ENCODE results near the gene GNG14. TPM values are rescaled to one million over a fixed set of nuclear protein-coding genes. Genes with fewer than 3 reads are reported as not detected.
"Not testable (repeated sequence)": the region's sequence is repeated elsewhere in the genome, so short reads cannot be mapped to it uniquely, and the experiment has no call there.

Gene GNG14
- total RNA-seq, 4 donors from 2014 or later: not detected

DNA sequence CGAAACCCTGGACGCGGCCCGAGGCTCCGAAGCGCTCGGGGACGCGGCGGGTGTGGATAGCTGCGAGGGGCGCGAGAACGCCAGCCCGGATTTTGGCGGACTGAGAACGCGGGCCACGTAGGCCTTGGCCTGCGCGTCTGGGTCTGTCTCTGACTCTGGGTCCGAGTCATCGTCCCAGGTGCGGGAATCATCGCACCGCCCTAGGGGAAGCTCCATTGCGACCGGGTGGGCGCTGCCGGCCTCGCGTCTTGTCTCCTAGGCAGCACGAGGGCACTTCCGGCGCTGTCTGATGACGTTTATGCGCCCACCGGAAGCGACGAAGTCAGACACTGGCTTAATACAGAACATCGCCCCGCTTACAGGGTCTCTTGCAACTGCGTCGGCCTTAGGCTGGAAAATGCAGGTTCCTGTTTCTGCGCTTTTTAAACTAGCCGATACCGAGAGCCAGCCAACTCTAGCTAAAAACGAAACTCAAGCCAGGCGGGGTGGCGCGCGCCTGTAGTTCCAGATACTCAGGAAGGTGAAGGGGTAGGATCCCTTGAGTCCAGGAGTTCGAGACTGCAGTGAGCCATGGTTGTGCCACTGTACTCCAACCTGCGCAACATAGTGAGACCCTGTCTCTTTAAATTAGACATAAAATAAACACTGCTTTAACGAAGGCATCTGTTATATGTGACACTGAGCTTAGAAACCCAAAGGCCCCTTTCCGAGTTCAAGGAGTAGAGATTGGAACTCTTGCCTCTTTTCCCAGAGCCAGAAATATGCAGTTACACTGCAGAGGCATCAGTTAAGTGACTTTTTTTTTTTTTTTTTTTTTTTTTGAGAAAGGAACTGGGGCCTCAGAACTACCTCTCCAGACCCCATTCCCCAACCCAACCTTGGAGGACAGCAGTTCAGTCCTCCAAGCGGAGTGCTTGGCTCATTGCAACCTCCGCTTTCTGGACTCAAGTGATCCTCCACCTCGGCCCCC lies 8.9 kb downstream of the GNG14 start, which contains the start of gene FBXW9:
Gene FBXW9 (minus strand): TSS at position 266 of the 970 bp plus-strand sequence. CDS start 50 bp downstream, at position 216.
- peak in 1 of 2 donors; percentile 48 for TF ChIP-seq POLR2A (IDR thresholded peaks at IDR 0.05)
- TF ChIP-seq, protein P1, sequence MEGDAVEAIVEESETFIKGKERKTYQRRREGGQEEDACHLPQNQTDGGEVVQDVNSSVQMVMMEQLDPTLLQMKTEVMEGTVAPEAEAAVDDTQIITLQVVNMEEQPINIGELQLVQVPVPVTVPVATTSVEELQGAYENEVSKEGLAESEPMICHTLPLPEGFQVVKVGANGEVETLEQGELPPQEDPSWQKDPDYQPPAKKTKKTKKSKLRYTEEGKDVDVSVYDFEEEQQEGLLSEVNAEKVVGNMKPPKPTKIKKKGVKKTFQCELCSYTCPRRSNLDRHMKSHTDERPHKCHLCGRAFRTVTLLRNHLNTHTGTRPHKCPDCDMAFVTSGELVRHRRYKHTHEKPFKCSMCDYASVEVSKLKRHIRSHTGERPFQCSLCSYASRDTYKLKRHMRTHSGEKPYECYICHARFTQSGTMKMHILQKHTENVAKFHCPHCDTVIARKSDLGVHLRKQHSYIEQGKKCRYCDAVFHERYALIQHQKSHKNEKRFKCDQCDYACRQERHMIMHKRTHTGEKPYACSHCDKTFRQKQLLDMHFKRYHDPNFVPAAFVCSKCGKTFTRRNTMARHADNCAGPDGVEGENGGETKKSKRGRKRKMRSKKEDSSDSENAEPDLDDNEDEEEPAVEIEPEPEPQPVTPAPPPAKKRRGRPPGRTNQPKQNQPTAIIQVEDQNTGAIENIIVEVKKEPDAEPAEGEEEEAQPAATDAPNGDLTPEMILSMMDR (IDR thresholded peaks at IDR 0.05): peak in 1 of 4 experiments; percentile 27
- Histone ChIP-seq H3K27ac (peak within 1 kb of the TSS; percentile 81 to 89), H3K4me3 (peak within 1 kb of the TSS; percentile 78 to 79), H3K27me3 (no peaks in the 10 kb centered on the region), H3K36me3 (no peaks in the 10 kb centered on the region), H3K4me1 (peaks cover 0 to 7% of the 10 kb centered on the region in 2 donors), H3K9me3 (no peaks in the 10 kb centered on the region)
- intact Hi-C loops (cut with DNase I; ENCODE audit: low total_unique reads): no loop called here
- peak; percentile 97 for DNase-seq

DNA sequence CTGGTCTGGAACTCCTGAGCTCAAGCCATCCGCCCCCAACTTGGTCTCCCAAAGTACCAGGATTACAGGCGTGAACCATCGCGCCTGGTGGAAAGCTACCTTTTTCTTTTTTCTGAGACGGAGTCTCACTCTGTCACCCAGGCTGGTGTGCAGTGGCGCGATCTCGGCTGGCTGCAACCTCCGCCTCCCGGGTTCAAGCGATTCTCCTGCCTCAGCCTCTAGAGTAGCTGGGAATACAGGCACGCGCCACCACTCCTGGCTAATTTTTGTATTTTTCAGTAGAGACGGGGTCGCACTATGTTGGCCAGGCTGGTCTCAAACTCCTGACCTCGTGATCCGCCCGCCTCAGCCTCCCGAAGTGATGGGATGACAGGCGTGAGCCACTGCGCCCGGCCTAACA lies 9.6 kb downstream of the GNG14 start:
- H3K36me3 ChIP-seq; intact Hi-C loops (cut with DNase I; ENCODE audit: low total_unique reads); H3K27me3 ChIP-seq; H3K4me1 ChIP-seq; DNase-seq; H3K9me3 ChIP-seq; H3K27ac ChIP-seq; H3K4me3 ChIP-seq: not testable (repeated sequence)

DNA sequence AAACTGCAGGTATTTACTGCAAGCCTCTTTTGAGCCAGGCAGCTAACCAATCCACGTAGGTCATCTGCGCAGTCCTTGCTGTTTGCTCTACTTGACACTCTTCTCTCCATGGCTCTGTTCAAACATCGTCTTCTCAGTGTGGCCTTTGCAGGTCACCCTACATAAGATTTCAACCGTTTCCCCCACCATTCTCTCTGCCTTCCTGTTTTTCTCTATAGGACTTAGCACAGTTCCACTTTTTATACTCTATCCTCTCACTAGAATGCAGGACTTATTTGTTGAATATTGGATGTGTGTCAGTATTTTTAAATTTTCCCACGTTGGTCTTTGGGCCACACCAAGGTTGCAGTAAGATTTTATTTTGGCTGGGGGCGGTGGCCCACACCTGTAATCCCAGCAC lies 10.3 kb downstream of the GNG14 start:
- TF ChIP-seq, protein P1 (IDR thresholded peaks at IDR 0.05): no peak
- no peak for TF ChIP-seq POLR2A (IDR thresholded peaks at IDR 0.05)
- Histone ChIP-seq H3K36me3 (no peaks in the 10 kb centered on the region), H3K27me3 (no peaks in the 10 kb centered on the region), H3K9me3 (no peaks in the 10 kb centered on the region), H3K4me3 (no peak overlapping the region), H3K4me1 (peaks cover 0 to 7% of the 10 kb centered on the region in 2 donors), H3K27ac (no peak overlapping the region)
- no peak for DNase-seq
- intact Hi-C loops (cut with DNase I; ENCODE audit: low total_unique reads): no loop called here

DNA sequence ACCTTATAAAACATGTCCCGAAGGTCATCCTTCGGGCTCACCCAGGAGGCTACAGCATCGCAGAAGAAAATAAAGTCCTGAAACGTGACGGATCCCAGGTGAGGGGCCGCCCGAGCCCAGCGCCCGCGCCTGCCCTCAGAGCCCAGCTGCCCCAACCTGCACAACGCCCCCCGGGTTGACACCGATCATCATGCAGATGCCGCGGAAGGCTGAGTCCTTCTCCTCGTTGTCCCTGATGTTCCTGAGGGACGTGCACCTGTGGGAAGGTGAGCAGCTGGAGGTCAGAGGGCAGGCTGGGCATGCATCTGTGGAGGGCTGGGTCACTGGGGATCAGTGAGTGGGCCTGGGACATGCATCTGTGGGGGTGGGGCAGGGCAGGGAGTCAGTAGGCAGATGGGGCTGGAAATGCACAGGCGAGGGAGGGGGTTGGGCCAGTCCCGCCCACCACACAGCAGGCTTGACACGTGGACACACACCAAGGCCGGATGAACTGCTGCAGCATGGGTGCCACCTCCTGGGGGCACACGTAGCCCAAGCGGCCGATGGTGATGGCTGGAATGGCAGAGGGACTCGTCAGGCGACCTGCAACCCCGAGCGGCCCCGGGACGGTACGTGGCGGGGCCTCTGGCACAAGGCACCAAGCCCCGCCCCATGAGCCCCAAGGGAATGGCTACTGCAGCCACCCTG lies 13.9 kb downstream of the GNG14 start:
- intact Hi-C loops (cut with DNase I; ENCODE audit: low total_unique reads): no loop called here
- Histone ChIP-seq H3K4me1 (no peaks in the 10 kb centered on the region), H3K27ac (no peak overlapping the region), H3K36me3 (no peaks in the 10 kb centered on the region), H3K4me3 (no peak overlapping the region), H3K27me3 (no peaks in the 10 kb centered on the region), H3K9me3 (no peaks in the 10 kb centered on the region)
- TF ChIP-seq POLR2A (IDR thresholded peaks at IDR 0.05): no peak
- TF ChIP-seq, protein P1 (IDR thresholded peaks at IDR 0.05): no peak
- DNase-seq: no peak

DNA sequence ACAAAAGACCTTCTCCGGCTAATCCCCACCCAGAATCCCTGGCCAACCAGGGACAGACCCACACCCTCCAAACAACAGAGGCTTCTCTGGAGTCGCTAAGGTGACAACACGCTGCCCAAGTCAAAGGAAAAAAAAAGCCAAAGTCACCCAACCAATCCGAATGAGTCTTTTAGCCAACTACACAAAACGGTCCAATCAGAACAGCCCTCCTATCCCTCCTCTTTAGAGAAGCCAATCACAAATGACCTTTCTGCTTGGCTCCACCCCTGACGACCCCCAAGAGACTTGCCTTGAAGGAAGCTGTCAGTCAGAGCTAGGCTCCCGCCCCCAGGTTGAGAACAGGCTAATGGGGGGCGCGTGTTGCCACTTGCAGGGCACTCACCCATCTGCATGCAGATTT lies 15.2 kb downstream of the GNG14 start:
- H3K27me3 ChIP-seq: no peaks in the 10 kb centered on the region
- no peaks in the 10 kb centered on the region for H3K9me3 ChIP-seq
- intact Hi-C loops (cut with DNase I; ENCODE audit: low total_unique reads): no loop called here
- TF ChIP-seq, protein P1 (IDR thresholded peaks at IDR 0.05): no peak
- TF ChIP-seq POLR2A (IDR thresholded peaks at IDR 0.05): no peak
- no peak overlapping the region for H3K27ac ChIP-seq
- H3K4me1 ChIP-seq: no peaks in the 10 kb centered on the region
- DNase-seq: no peak
- no peaks in the 10 kb centered on the region for H3K36me3 ChIP-seq
- no peak overlapping the region for H3K4me3 ChIP-seq
